Cardiac fibroblast (primary cell): ENCODE data around the gene PDE4D.
A peak's percentile ranks its signal among the peaks of the same experiment; 100 is the strongest.

ENCODE experiments used
- DNase-seq, 2 donors: peaks; one replicate each; pipeline versions ENCODE4 v3.0.0 to v3.0.0-alpha.2; 2010; ENCODE audit warnings: low read depth in 2 of 2
- H3K4me3 ChIP-seq, 2 donors: replicated peaks in 1 of 2; 1 replicate in 1 of 2; 2 replicates in 1 of 2; pipeline ENCODE4 v1.5.1; 2011; ENCODE audit warnings: low read depth in 2 of 2, low read length in 2 of 2, mild to moderate bottlenecking in 2 of 2, moderate library complexity in 1 of 2
- TF ChIP-seq, protein P1 (sequence below): IDR thresholded peaks from one replicate; pipeline ENCODE4 v1.5.1; 2011; ENCODE audit warnings: low read depth, mild to moderate bottlenecking, low read length, inconsistent platforms

The PDE4D gene

DNA sequence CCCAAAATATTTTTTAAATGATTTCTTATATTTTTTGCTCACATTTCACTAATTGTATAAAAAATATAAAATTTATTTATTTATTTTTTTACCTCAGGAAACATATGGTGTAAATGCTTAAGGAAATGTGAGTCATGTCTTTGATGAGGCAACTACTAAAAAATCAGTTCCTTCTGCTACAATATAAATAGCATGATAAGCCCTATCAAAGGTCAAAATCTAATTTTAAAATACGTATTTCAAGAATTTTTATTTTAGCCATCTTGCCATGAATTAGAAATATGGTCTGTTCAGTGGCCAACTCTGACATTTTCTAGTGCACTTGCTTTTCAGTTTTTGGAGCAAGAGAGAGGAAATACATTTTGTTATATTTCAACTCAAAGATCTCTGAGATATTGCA is 50.5 kb downstream of the PDE4D start:
- TF ChIP-seq, protein P1, sequence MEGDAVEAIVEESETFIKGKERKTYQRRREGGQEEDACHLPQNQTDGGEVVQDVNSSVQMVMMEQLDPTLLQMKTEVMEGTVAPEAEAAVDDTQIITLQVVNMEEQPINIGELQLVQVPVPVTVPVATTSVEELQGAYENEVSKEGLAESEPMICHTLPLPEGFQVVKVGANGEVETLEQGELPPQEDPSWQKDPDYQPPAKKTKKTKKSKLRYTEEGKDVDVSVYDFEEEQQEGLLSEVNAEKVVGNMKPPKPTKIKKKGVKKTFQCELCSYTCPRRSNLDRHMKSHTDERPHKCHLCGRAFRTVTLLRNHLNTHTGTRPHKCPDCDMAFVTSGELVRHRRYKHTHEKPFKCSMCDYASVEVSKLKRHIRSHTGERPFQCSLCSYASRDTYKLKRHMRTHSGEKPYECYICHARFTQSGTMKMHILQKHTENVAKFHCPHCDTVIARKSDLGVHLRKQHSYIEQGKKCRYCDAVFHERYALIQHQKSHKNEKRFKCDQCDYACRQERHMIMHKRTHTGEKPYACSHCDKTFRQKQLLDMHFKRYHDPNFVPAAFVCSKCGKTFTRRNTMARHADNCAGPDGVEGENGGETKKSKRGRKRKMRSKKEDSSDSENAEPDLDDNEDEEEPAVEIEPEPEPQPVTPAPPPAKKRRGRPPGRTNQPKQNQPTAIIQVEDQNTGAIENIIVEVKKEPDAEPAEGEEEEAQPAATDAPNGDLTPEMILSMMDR = no peak
- H3K4me3 ChIP-seq = no peak overlapping the region
- no peak for DNase-seq

DNA sequence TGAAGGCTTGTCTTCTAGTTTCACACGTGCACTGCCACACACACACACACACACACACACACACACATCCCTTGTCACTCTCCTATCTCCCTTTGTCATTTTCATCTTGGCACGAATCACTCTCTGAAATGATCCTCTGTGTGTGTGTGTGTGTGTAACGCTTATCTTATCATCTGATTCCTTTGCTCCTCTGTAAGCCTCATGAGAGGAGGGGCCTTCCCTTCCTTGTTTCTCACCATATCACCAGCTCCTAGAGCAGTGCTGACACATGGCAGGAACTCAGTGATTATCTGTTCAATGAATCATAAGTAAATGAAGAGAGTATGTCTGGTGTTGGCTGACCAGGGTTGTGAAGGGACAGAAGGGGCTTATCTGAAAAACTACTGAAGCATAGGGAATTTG is 53.3 kb downstream of the PDE4D start:
- no peak overlapping the region for H3K4me3 ChIP-seq
- peak in 1 of 2 donors; percentile 8 for DNase-seq
- TF ChIP-seq, protein P1 = no peak

DNA sequence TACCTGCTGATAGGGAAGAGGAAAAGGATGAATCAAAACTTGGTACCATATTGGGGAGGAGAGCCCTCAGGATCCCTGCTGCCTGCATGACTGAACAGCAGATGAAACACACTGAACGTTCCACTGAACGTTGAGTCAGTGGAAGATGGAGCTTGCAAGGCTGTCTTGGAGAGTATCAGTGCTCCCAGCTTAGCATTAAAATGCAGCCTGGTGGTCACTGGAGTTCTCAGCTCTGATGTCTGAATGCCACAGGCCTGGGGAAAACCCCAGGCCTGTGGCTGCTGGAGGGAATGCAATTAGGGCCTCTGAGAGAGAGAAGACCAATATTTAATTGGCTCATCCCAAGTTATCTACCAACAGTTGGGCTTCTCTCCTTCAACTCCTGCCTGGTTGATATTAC is 54.5 kb downstream of the PDE4D start:
- TF ChIP-seq, protein P1 = no peak
- no peak overlapping the region for H3K4me3 ChIP-seq
- no peak for DNase-seq

DNA sequence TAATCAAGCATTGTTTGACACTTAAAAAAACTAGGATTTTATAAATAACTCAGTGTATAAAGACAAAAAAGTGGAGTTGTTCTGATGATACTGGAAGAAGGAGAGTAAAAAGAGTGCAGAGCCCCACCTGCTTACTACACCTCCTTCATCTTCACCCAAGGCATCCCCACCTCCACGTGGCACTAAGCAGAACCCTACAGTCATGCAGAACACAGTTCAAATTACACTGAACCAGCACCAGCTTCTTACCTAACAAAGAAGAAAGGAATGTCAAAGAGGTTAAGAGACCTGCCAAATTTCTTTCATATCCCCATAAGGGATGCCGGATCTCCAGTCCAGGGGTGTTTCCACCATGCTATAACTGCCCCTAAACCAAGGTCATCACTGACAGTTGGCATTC is 55.5 kb downstream of the PDE4D start:
- H3K4me3 ChIP-seq = no peak overlapping the region
- TF ChIP-seq, protein P1 = no peak

DNA sequence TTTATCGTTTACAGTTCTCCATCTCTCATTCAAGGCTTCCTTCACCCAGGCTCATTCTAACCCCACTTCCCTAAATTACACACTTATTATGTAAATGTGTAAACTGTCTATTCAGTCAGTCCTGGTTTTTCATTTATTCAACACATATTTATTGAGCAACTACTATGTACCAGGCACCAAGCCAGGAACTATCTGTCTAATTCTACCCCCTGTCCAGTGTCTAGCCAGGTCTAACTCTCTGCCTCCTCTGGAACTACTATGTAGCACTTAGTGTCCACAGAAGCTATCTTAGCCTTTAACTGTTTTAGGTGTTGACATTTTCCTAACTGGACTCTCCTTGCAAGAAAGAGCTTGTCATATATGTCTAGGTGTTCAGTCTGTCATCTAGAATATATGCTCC is 56.5 kb downstream of the PDE4D start:
- no peak overlapping the region for H3K4me3 ChIP-seq
- TF ChIP-seq, protein P1 = no peak
- no peak for DNase-seq

More for the DNA sequence above, 55.5 kb downstream of the PDE4D start:
- DNase-seq = no peak

DNA sequence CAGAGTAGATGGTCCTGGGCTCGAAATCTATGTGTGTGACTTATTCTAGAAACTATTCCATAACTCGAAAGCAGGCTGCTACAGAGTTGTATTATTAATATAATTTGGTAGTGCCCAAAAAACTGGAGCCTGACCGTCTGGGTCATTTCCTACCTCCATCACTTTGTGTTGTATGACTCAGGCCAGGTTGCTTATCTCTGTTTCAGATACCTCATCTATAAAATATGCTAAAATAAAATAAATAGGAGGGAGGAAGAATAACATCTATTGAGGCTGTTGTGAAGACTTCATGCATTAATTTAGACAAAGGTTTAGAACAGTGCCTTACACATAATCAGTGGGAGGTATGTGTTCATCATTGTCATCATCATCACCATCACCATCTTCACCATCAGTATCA is 57.7 kb downstream of the PDE4D start:
- TF ChIP-seq, protein P1 = no peak
- DNase-seq = no peak
- no peak overlapping the region for H3K4me3 ChIP-seq

DNA sequence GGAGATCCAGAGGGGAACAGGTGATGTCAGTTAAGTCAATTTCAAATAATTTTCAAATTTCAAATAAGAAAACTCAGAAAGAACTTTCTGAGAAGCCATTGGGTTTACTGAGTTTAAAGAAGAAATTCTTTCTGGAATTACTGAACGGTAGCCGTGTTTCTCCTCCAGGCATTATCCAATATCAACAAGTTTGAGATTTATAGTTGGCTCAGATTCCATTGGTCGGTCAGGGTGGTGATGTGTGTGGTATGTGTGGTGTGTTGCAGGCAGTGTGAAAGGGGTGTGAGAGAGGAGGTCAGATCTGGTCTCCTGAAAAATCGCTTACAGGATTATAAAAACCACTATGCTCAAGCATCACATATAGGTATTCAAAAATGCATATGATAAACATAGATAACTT is 60.1 kb downstream of the PDE4D start:
- TF ChIP-seq, protein P1 = no peak
- H3K4me3 ChIP-seq = no peak overlapping the region
- no peak for DNase-seq
